Measurements from ENCODE around the gene GNA15. TPM values are rescaled to one million over a fixed set of nuclear protein-coding genes. Genes with fewer than 3 reads are reported as not detected.

The GNA15 gene
- total and polyA plus RNA-seq, 12 donors, result 0.42 to 8.9 (median 1.1) TPM

DNA sequence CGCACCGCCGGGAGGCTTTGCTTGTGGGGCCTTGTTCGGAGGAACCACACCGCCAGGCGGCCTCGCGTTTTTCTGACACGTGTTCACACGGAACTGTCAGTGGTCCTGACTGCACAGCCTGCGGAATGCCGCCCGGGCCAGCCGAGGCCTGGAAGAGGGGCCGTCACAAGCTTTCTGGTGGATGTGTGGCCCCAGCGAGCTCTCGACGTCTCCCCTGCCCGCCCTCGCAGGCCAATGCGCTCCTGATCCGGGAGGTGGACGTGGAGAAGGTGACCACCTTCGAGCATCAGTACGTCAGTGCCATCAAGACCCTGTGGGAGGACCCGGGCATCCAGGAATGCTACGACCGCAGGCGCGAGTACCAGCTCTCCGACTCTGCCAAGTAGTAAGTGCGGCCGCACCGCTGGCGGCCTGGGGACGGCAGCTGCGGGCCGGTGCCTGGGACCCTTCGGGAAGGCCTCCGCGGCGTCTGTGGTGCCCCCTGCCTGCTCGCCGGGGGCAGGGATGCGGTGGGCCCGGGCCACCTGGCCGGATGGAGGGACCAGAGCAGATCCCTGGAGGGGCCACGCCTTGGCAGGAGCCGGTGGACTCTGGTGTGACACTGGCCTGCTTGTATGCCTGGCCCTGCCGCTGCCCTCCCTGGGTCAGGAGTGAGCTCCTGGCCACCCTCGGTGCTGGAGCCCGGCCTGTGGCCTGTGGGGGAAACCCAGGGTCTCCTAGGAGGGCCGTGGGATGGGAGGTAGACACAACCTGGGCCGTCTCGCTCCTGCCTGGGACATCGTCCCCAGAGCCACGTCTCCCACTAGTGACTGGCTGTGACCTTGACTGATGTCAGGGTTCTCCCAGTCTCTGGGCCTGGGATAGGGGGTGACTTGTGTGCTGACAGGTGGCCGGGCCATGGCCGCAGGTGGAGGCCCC is 22.5 kb upstream of the GNA15 start:
- Histone ChIP-seq H3K4me3 (no peak overlapping the region), H3K27me3 (no peaks in the 10 kb centered on the region), H3K27ac (peak overlapping the region in 8 of 10 donors; percentile 27 to 70 (median 54)), H3K4me1 (peaks cover 0 to 32% (median 11%) of the 10 kb centered on the region in 9 donors), H3K36me3 (peaks cover 0 to 76% (median 25%) of the 10 kb centered on the region in 9 donors), H3K9me3 (no peaks in the 10 kb centered on the region)
- intact Hi-C loops (cut with DNase I), result loop anchor here in 3 of 10 donors (5.0 kb wide), 3 partner anchors 36 to 156 kb away; no protein-coding TSS in a partner anchor
- TF ChIP-seq CTCF (IDR thresholded peaks at IDR 0.05), result no peak
- DNase-seq (peak in 1 of 2 donors; percentile 8), ATAC-seq (peak in 5 of 8 donors; percentile 11 to 50 (median 23))
- WGBS, 2 donors, result 85 to 87% methylated on average over 59 of the region's 59 CpGs

DNA sequence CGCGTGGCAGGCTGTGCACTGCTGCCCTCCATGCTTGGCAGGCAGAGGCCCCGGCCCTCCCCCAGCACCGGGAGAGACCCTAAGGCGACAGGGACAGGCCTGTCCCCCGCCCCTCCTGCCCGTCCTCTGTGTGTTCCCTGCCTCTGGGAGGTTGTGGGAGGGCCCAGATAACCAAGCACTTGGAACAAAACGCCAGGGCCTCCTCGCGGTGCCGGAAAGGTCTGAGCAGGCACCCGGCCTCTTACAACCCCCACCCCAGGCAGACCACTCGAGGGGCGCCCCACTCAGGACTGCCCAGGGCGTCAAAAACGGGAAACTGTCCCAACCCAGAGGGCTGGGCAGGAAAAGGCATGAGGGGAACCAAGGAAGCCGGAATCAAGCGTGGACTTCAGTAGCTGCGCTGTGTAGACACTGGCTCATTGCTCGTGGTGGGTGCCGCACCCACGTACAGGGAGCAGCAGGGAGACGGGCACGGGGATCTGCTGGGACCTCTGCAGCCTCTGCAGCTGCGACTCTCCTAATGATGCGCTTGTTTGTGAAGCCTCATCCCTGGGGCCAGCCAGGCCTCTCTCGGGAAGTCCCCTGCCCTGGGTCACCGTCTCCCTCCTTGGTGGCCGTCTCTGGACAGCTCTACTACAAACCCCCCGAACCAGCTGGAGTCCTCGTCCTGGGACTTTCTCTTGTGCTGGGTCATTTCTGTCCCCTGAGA is 21.7 kb upstream of the GNA15 start:
- no peaks in the 10 kb centered on the region for H3K9me3 ChIP-seq
- peaks cover 0 to 84% (median 25%) of the 10 kb centered on the region in 9 donors for H3K36me3 ChIP-seq
- 59 to 68% methylated on average over 31 of the region's 31 CpGs for WGBS, 2 donors
- intact Hi-C loops (cut with DNase I), result loop anchor here in 3 of 10 donors (5.0 kb wide), 3 partner anchors 37 to 157 kb away; no protein-coding TSS in a partner anchor
- DNase-seq, result peak in 1 of 2 donors; percentile 18
- ATAC-seq, result peak in 5 of 8 donors; percentile 42 to 67 (median 52)
- no peaks in the 10 kb centered on the region for H3K27me3 ChIP-seq
- H3K27ac ChIP-seq, result peak overlapping the region in 8 of 10 donors; percentile 27 to 70 (median 54)
- peaks cover 0 to 26% (median 11%) of the 10 kb centered on the region in 9 donors for H3K4me1 ChIP-seq
- no peak overlapping the region for H3K4me3 ChIP-seq
- no peak for TF ChIP-seq CTCF (IDR thresholded peaks at IDR 0.05)

- H3K36me3 ChIP-seq, result peaks cover 0 to 91% (median 28%) of the 10 kb centered on the region in 9 donors
- H3K4me1 ChIP-seq, result peaks cover 0 to 26% (median 11%) of the 10 kb centered on the region in 9 donors
- no peak overlapping the region for H3K4me3 ChIP-seq
- no peaks in the 10 kb centered on the region for H3K9me3 ChIP-seq
- H3K27me3 ChIP-seq, result no peaks in the 10 kb centered on the region
- intact Hi-C loops (cut with DNase I), result loop anchor here in 4 of 10 donors (5.0 kb wide), 4 partner anchors 38 to 988 kb away; no protein-coding TSS in a partner anchor
- WGBS, 2 donors, result 94 to 96% methylated on average over 28 to 29 of the region's 29 CpGs
- DNase-seq (no peak), ATAC-seq (no peak)
- TF ChIP-seq CTCF (IDR thresholded peaks at IDR 0.05), result no peak
- H3K27ac ChIP-seq, result peak overlapping the region in 2 of 10 donors; percentile 53 to 63
Measured at GRCh38 chr19:3114811-3115210, 21.0 kb upstream of the GNA15 start.

DNA sequence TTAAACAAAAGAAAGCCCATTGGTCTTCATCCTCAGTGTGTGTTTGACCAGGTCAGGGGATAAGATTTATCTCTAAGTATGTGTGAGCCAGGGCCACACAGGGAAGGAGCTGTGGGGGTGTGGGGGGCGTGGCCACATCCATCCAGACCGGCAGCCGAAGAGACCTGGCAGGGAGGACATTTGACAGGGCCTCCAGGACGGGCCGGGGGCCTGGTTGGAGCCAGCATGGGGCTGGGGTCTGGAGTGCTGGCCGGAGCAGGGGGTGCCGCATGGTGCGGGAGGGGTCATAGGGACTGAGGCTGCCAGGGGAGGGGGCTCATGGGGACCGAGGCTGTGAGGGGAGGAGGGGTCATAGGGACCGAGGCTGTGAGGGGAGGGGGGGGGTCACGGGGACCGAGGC is 20.4 kb upstream of the GNA15 start:
- H3K27ac ChIP-seq, result no peak overlapping the region
- intact Hi-C loops (cut with DNase I), result loop anchor here in 1 of 10 donors (5.0 kb wide), 1 partner anchor 988 kb away; no protein-coding TSS in a partner anchor
- no peaks in the 10 kb centered on the region for H3K9me3 ChIP-seq
- H3K4me3 ChIP-seq, result no peak overlapping the region
- H3K36me3 ChIP-seq, result peaks cover 0 to 91% (median 32%) of the 10 kb centered on the region in 9 donors
- peaks cover 0 to 26% (median 11%) of the 10 kb centered on the region in 9 donors for H3K4me1 ChIP-seq
- DNase-seq (no peak), ATAC-seq (no peak)
- WGBS, 2 donors, result 67 to 73% methylated on average over 10 to 12 of the region's 12 CpGs
- no peak for TF ChIP-seq CTCF (IDR thresholded peaks at IDR 0.05)
- H3K27me3 ChIP-seq, result no peaks in the 10 kb centered on the region

Data from heart right ventricle (tissue), 16 donors.